ENCODE measurements around the gene GATAD2B. TPM values are rescaled to one million over a fixed set of nuclear protein-coding genes. Genes with fewer than 3 reads are reported as not detected.

The GATAD2B gene
- total RNA-seq, 1 experiment from 2014 or later = 46.9 TPM

GRCh38 chr1:153933430-153933829 lies 10.7 kb upstream of the GATAD2B start (continued):
- no peak for TF ChIP-seq ZNF281 (CRISPR knock-in tag; IDR thresholded peaks at IDR 0.05)
- no peak for TF ChIP-seq PRRX2 (CRISPR knock-in tag; IDR thresholded peaks at IDR 0.05)
- TF ChIP-seq GTF2I (CRISPR knock-in tag; conservative IDR thresholded peaks at IDR 0.05) = no peak
- no peak for TF ChIP-seq FOXK1 (CRISPR knock-in tag; IDR thresholded peaks at IDR 0.05)
- TF ChIP-seq ATF6 (CRISPR knock-in tag; IDR thresholded peaks at IDR 0.05) = no peak
- TF ChIP-seq NFYB (CRISPR knock-in tag; conservative IDR thresholded peaks at IDR 0.05; ENCODE audit: low read depth) = no peak
- no peak for TF ChIP-seq TEAD1 (CRISPR knock-in tag; IDR thresholded peaks at IDR 0.05)

- CTCF ChIA-PET = no interaction called here
- DNase-seq (ENCODE audit: low spot score) (no peak), ATAC-seq (no peak)
- H3K36me3 Mint-ChIP-seq = peaks cover 47% of the 10 kb centered on the region
- H3K4me1 Mint-ChIP-seq = no peaks in the 10 kb centered on the region
- H3K27me3 Mint-ChIP-seq (ENCODE audit: low read depth) = no peaks in the 10 kb centered on the region
- H3K4me3 Mint-ChIP-seq = no peak overlapping the region
- H3K9me3 Mint-ChIP-seq = no peaks in the 10 kb centered on the region
- POLR2A ChIA-PET = no interaction called here
- no peak overlapping the region for H3K27ac Mint-ChIP-seq
- TF ChIP-seq RELA (CRISPR knock-in tag; IDR thresholded peaks at IDR 0.05; ENCODE audit: borderline replicate concordance) (no peak), CTCF (IDR thresholded peaks at IDR 0.05) (no peak), MAX (CRISPR knock-in tag; IDR thresholded peaks at IDR 0.05) (no peak), MXD4 (CRISPR knock-in tag; IDR thresholded peaks at IDR 0.05; ENCODE audit: borderline replicate concordance) (no peak), OVOL2 (CRISPR knock-in tag; IDR thresholded peaks at IDR 0.05; ENCODE audit: borderline replicate concordance) (no peak), USF1 (CRISPR knock-in tag; IDR thresholded peaks at IDR 0.05) (no peak), IRF1 (CRISPR knock-in tag; IDR thresholded peaks at IDR 0.05) (no peak), E2F1 (CRISPR knock-in tag; IDR thresholded peaks at IDR 0.05) (no peak), TCF7 (CRISPR knock-in tag; IDR thresholded peaks at IDR 0.05; ENCODE audit: low read depth) (no peak), MLX (CRISPR knock-in tag; IDR thresholded peaks at IDR 0.05) (no peak), NR3C1 (CRISPR knock-in tag; conservative IDR thresholded peaks at IDR 0.05; ENCODE audit: low read depth) (no peak), ZBTB43 (CRISPR knock-in tag; IDR thresholded peaks at IDR 0.05) (no peak), FOXP4 (CRISPR knock-in tag; IDR thresholded peaks at IDR 0.05) (no peak)
Observed at GRCh38 chr1:153932156-153933131, 9.7 kb upstream of the GATAD2B start.

Measured in WTC11 (cell line).